Nephron (organoid): Measurements from ENCODE around the gene ERP27.

Source experiments
- H3K27ac Mint-ChIP-seq, 3 experiments: 2 replicates each; pipeline ENCODE4 v1.8.0; 2020; ENCODE audit warnings: mixed read lengths in 3 of 3, mild to moderate bottlenecking in 2 of 3, moderate library complexity in 1 of 3
- H3K27me3 Mint-ChIP-seq: 2 replicates; pipeline ENCODE4 v1.8.0; 2021; ENCODE audit warnings: low read depth, mild to moderate bottlenecking, moderate library complexity, mixed read lengths
- H3K36me3 Mint-ChIP-seq: 2 replicates; pipeline ENCODE4 v1.8.0; 2020; ENCODE audit warnings: low read depth, mixed read lengths
- H3K4me1 Mint-ChIP-seq: 2 replicates; pipeline ENCODE4 v1.8.0; 2020; ENCODE audit warnings: mixed read lengths
- H3K4me3 Mint-ChIP-seq, 3 experiments: 2 replicates each; pipeline ENCODE4 v1.8.0; 2020; ENCODE audit warnings: mild to moderate bottlenecking in 3 of 3, mixed read lengths in 3 of 3, moderate library complexity in 2 of 3
- H3K9me3 Mint-ChIP-seq: 2 replicates; pipeline ENCODE4 v1.8.0; 2020; ENCODE audit warnings: mixed read lengths
- TF ChIP-seq, protein P1 (sequence below), 3 experiments: fragments of 200-600 bp; sonication (generic); IDR thresholded peaks; one replicate each; pipeline ENCODE4 v1.5.0; 2021; ENCODE audit warnings: antibody characterized with exemption in 3 of 3; ENCODE audit not compliant: unreplicated experiment in 3 of 3

The ERP27 gene

GRCh38 chr12:14962797-14963196 is 24.5 kb upstream of the ERP27 start:
- Mint-ChIP-seq H3K36me3 (no peaks in the 10 kb centered on the region), H3K9me3 (no peaks in the 10 kb centered on the region), H3K4me1 (peaks cover 12% of the 10 kb centered on the region), H3K27ac (no peak overlapping the region), H3K27me3 (no peaks in the 10 kb centered on the region), H3K4me3 (no peak overlapping the region)
- TF ChIP-seq, protein P1, sequence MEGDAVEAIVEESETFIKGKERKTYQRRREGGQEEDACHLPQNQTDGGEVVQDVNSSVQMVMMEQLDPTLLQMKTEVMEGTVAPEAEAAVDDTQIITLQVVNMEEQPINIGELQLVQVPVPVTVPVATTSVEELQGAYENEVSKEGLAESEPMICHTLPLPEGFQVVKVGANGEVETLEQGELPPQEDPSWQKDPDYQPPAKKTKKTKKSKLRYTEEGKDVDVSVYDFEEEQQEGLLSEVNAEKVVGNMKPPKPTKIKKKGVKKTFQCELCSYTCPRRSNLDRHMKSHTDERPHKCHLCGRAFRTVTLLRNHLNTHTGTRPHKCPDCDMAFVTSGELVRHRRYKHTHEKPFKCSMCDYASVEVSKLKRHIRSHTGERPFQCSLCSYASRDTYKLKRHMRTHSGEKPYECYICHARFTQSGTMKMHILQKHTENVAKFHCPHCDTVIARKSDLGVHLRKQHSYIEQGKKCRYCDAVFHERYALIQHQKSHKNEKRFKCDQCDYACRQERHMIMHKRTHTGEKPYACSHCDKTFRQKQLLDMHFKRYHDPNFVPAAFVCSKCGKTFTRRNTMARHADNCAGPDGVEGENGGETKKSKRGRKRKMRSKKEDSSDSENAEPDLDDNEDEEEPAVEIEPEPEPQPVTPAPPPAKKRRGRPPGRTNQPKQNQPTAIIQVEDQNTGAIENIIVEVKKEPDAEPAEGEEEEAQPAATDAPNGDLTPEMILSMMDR (IDR thresholded peaks at IDR 0.05; ENCODE audit: unreplicated experiment in 3 of 3): no peak

DNA sequence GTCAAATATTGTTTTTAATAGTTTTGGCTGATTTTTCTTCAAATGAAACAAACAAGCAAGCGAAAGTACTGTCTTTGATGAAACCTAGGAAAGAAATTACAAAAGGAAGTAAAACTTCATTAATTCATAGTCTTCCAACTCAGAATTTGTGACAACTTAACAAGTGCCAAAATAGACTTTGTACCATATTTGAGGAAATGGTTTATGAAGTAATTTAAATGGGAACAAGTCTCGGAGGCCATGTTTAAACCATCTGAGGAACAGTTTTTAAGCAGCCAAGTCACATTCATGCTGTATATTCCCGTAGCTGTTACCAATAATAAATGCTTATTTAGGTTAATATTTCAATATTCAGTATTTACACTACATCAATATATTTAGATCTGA is 23.8 kb upstream of the ERP27 start:
- H3K27me3 Mint-ChIP-seq: no peaks in the 10 kb centered on the region
- TF ChIP-seq, protein P1 (IDR thresholded peaks at IDR 0.05; ENCODE audit: unreplicated experiment in 3 of 3): no peak

GRCh38 chr12:14961466-14962152 is 23.3 kb upstream of the ERP27 start, which contains the start of gene ARHGDIB:
TSS of gene ARHGDIB (minus strand) at chr12:14961601. CDS start at chr12:14950712, 10,889 bp downstream.
- TF ChIP-seq, protein P1 (IDR thresholded peaks at IDR 0.05; ENCODE audit: unreplicated experiment in 3 of 3): no peak
- peak within 1 kb of the TSS; percentile 47 to 76 (median 68) for H3K27ac Mint-ChIP-seq
- H3K27me3 Mint-ChIP-seq: no peaks in the 10 kb centered on the region
- no peaks in the 10 kb centered on the region for H3K9me3 Mint-ChIP-seq
- peaks cover 12% of the 10 kb centered on the region for H3K4me1 Mint-ChIP-seq
- H3K4me3 Mint-ChIP-seq: peak within 1 kb of the TSS; percentile 49 to 75 (median 57)
- H3K36me3 Mint-ChIP-seq: no peaks in the 10 kb centered on the region

More for the DNA sequence above, 23.8 kb upstream of the ERP27 start:
- Mint-ChIP-seq H3K9me3 (no peaks in the 10 kb centered on the region), H3K4me3 (no peak overlapping the region), H3K36me3 (no peaks in the 10 kb centered on the region), H3K4me1 (peaks cover 12% of the 10 kb centered on the region), H3K27ac (no peak overlapping the region)

DNA sequence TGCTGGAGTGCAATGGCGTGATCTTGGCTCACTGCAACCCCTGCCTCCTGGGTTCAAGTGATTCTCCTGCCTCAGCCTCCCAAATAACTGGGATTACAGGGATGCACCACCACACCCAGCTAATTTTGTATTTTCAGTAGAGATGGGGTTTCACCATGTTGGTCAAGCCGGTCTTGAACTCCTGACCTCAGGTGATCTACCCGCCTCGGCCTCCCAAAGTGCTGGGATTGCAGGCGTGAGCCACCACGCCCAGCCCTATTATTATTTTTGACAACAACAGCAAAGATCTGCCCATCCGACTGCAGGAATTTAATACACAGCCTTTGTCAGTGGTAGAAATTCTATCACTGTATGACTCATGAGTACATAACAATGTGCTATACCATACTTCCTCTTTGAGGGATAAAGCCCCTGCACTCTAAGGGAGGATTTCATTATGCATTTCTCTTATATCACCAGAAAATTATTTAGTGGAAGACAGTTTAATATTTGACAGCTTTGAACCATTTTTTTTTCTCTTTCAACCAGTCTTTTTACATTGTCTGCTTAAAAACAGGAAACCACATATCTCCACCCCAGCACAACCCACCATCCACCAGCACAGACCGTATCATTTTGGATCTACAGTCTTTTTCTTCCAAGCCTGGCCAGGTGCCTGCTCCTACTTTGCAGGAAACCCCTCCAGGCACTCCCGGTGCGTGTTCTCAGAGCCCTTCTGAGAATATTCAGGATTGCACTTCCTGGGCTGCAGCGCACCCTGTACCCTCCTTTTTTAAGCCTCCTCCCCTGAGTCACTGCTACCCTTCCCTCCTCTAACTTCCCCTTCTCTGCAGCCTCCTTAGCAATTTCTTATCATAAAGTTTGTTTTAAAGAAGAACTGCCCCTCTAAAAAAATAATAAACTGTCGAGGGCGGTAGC is 22.5 kb upstream of the ERP27 start:
- Mint-ChIP-seq H3K27ac (peak overlapping the region; percentile 47 to 76 (median 68)), H3K4me3 (peak overlapping the region; percentile 49 to 75 (median 57)), H3K36me3 (no peaks in the 10 kb centered on the region), H3K9me3 (no peaks in the 10 kb centered on the region), H3K27me3 (no peaks in the 10 kb centered on the region), H3K4me1 (peaks cover 12% of the 10 kb centered on the region)
- TF ChIP-seq, protein P1 (IDR thresholded peaks at IDR 0.05; ENCODE audit: unreplicated experiment in 3 of 3): no peak

DNA sequence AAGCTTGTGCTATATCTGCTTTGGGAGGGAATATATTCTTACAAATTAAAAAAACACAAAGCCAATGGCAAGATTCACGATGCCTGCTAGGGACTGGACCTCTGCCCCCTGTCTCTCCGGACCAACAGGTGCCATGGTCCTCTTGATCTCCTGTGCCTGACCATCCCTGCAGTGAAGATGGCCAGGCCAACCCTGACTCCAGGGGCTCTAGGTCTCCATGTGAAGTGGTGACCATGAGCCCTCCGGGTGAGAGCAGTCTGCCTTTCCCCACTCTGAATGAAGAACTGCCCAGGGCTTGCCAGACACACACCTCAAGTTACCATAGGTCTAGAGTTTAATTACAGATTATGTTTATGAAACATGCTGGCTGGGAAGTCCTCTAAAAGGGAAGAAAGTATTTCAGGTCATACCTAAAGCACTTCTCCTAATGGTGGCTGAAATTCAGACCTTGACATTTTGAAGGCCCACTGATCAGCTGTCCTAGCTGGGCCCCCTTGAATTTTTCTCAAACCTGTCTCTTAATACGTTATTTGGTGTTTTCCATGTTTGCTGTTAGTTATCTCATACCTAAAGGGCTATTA is 21.7 kb upstream of the ERP27 start:
- Mint-ChIP-seq H3K27ac (no peak overlapping the region), H3K27me3 (no peaks in the 10 kb centered on the region), H3K4me3 (no peak overlapping the region), H3K9me3 (no peaks in the 10 kb centered on the region), H3K36me3 (no peaks in the 10 kb centered on the region), H3K4me1 (peaks cover 12% of the 10 kb centered on the region)
- TF ChIP-seq, protein P1 (IDR thresholded peaks at IDR 0.05; ENCODE audit: unreplicated experiment in 3 of 3): no peak
